ENCODE data around the gene SOX2.

Gene SOX2

DNA sequence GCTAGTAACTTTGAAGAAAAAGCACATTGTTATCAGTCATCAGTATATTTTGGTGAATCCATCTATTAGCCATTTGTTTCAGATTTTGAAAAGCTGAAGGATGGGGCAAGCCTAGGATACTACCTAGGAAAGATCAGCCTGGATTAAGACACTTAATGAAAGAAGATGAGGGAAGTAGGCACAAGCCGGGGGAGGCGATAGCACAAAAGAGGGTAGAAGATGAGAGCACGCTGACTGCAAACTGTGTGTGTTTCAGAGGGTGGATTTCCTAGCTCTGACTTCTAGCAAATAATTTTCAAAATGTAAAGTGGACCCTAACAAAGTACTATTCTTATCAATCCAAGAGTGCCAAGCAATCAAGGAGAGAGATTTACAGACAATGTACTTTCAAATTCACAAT lies 22.2 kb upstream of the SOX2 start:
- H3K4me1 ChIP-seq (ENCODE audit: low read length): no peaks in the 10 kb centered on the region
- no peak overlapping the region for H3K4me2 ChIP-seq (ENCODE audit: low read length)
- no peaks in the 10 kb centered on the region for H3K27me3 ChIP-seq (ENCODE audit: low read depth, low read length)
- H4K20me1 ChIP-seq (ENCODE audit: insufficient read depth, low read length): no peaks in the 10 kb centered on the region
- H2AFZ ChIP-seq (ENCODE audit: low read depth, low read length): no peak overlapping the region
- H3K36me3 ChIP-seq (replicated peaks; ENCODE audit: low read depth, low read length): no peaks in the 10 kb centered on the region
- H3K79me2 ChIP-seq (ENCODE audit: low read length): no peaks in the 10 kb centered on the region
- H3K9ac ChIP-seq (ENCODE audit: low read length): no peak overlapping the region
- no peak overlapping the region for H3K4me3 ChIP-seq (ENCODE audit: low read length)
- no peak overlapping the region for H3K27ac ChIP-seq (ENCODE audit: low read length)
- TF ChIP-seq, protein P1, sequence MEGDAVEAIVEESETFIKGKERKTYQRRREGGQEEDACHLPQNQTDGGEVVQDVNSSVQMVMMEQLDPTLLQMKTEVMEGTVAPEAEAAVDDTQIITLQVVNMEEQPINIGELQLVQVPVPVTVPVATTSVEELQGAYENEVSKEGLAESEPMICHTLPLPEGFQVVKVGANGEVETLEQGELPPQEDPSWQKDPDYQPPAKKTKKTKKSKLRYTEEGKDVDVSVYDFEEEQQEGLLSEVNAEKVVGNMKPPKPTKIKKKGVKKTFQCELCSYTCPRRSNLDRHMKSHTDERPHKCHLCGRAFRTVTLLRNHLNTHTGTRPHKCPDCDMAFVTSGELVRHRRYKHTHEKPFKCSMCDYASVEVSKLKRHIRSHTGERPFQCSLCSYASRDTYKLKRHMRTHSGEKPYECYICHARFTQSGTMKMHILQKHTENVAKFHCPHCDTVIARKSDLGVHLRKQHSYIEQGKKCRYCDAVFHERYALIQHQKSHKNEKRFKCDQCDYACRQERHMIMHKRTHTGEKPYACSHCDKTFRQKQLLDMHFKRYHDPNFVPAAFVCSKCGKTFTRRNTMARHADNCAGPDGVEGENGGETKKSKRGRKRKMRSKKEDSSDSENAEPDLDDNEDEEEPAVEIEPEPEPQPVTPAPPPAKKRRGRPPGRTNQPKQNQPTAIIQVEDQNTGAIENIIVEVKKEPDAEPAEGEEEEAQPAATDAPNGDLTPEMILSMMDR (IDR thresholded peaks at IDR 0.05; ENCODE audit: low read depth, low read length): no peak
- TF ChIP-seq EZH2phosphoT487 (IDR thresholded peaks at IDR 0.05; ENCODE audit: low read depth): no peak
- no peaks in the 10 kb centered on the region for H3K9me3 ChIP-seq (ENCODE audit: insufficient read depth, low read length)

DNA sequence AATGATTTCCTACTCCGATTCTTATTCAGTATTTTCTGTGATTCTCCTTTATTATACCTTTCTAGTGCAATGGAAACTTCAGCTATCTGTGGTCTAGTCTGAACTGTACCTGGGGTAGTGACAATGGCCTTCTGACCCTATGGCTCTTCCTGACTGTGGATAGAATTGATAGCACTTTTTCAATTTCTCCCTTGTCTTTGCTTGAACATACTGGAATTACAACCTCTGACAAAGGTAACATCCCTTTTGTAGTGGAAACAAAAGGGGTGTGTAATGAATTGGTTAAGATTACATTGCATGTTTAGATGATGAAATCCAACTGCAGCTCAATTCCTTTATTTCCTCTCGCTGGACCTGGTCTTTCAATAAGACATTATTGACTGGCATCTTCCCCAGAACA lies 21.0 kb upstream of the SOX2 start:
- no peak overlapping the region for H3K4me3 ChIP-seq (ENCODE audit: low read length)
- no peak overlapping the region for H3K9ac ChIP-seq (ENCODE audit: low read length)
- no peaks in the 10 kb centered on the region for H3K4me1 ChIP-seq (ENCODE audit: low read length)
- H2AFZ ChIP-seq (ENCODE audit: low read depth, low read length): no peak overlapping the region
- no peaks in the 10 kb centered on the region for H3K79me2 ChIP-seq (ENCODE audit: low read length)
- no peaks in the 10 kb centered on the region for H3K9me3 ChIP-seq (ENCODE audit: insufficient read depth, low read length)
- TF ChIP-seq EZH2phosphoT487 (IDR thresholded peaks at IDR 0.05; ENCODE audit: low read depth): no peak
- TF ChIP-seq, protein P1 (IDR thresholded peaks at IDR 0.05; ENCODE audit: low read depth, low read length): no peak
- H3K36me3 ChIP-seq (replicated peaks; ENCODE audit: low read depth, low read length): no peaks in the 10 kb centered on the region
- no peaks in the 10 kb centered on the region for H4K20me1 ChIP-seq (ENCODE audit: insufficient read depth, low read length)
- no peak overlapping the region for H3K27ac ChIP-seq (ENCODE audit: low read length)
- H3K27me3 ChIP-seq (ENCODE audit: low read depth, low read length): no peaks in the 10 kb centered on the region
- H3K4me2 ChIP-seq (ENCODE audit: low read length): no peak overlapping the region

DNA sequence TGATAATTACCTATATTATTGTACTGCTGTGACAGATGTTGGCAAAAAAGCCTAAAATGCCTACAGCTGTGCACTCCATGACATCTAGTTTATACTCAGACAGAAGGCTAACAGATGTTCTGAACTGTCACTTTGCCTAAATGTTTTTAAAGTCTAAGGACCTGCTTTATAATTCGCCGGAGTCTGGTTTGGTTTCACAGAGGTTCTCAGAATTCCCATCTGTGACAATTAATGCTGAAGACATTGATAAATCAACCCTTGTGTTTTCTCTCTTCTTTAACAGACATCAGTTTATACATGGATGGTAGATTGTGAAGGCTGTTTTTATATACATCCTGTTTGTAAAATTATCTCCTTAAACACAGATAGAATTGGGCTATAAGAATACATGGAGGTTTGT lies 19.8 kb upstream of the SOX2 start:
- no peaks in the 10 kb centered on the region for H3K9me3 ChIP-seq (ENCODE audit: insufficient read depth, low read length)
- no peak overlapping the region for H3K4me3 ChIP-seq (ENCODE audit: low read length)
- no peaks in the 10 kb centered on the region for H4K20me1 ChIP-seq (ENCODE audit: insufficient read depth, low read length)
- H3K27me3 ChIP-seq (ENCODE audit: low read depth, low read length): no peaks in the 10 kb centered on the region
- no peak overlapping the region for H3K27ac ChIP-seq (ENCODE audit: low read length)
- H3K4me1 ChIP-seq (ENCODE audit: low read length): no peaks in the 10 kb centered on the region
- TF ChIP-seq EZH2phosphoT487 (IDR thresholded peaks at IDR 0.05; ENCODE audit: low read depth): no peak
- TF ChIP-seq, protein P1 (IDR thresholded peaks at IDR 0.05; ENCODE audit: low read depth, low read length): no peak
- H2AFZ ChIP-seq (ENCODE audit: low read depth, low read length): no peak overlapping the region
- H3K9ac ChIP-seq (ENCODE audit: low read length): no peak overlapping the region
- H3K4me2 ChIP-seq (ENCODE audit: low read length): no peak overlapping the region
- no peaks in the 10 kb centered on the region for H3K36me3 ChIP-seq (replicated peaks; ENCODE audit: low read depth, low read length)
- H3K79me2 ChIP-seq (ENCODE audit: low read length): no peaks in the 10 kb centered on the region

DNA sequence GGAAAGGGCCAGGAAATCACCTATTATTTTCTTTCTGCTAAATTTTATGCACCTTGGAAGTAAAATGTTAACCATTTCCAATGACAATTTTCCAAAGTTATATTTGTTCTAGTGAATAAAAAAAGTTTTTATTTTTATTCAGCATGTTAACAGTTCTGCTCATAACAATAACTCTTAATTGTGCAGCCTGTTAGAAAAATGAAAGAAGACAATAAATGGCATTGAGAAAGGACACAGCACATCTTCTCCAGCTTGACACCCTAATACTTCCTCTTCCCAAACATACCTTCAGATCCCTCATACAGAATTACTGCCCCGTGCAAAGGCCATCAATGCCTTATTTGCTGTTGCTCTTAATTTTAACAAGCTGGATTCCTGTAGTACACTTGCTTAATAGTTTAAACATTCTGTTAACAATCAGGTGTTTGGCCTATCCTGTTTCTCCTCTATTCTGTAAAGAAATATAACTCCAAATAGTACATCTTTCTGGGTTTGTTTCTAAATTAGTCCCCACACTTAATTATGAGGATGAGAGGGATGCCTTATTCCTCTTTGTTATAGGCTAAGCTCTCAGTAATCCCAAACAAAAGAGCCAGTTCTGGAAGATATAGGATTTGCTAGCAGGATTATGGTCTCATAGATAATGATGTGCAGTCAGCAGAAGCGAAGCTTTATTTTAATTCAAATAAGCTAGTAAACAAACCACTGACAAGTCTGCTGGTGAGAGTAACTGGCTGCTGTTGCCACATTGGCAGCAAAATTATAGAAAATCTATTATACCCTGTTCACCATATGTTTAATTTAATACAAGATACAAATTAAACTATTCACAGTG lies 19.2 kb upstream of the SOX2 start:
- H2AFZ ChIP-seq (ENCODE audit: low read depth, low read length): no peak overlapping the region
- H3K79me2 ChIP-seq (ENCODE audit: low read length): no peaks in the 10 kb centered on the region
- no peaks in the 10 kb centered on the region; the same call in 1 of the 2 replicates for H3K27me3 ChIP-seq (ENCODE audit: low read depth, low read length)
- TF ChIP-seq, protein P1 (IDR thresholded peaks at IDR 0.05; ENCODE audit: low read depth, low read length): no peak
- no peak for TF ChIP-seq EZH2phosphoT487 (IDR thresholded peaks at IDR 0.05; ENCODE audit: low read depth)
- H3K36me3 ChIP-seq (replicated peaks; ENCODE audit: low read depth, low read length): no peaks in the 10 kb centered on the region
- no peak overlapping the region for H3K27ac ChIP-seq (ENCODE audit: low read length)
- no peak overlapping the region for H3K4me2 ChIP-seq (ENCODE audit: low read length)
- H4K20me1 ChIP-seq (ENCODE audit: insufficient read depth, low read length): no peaks in the 10 kb centered on the region
- no peaks in the 10 kb centered on the region for H3K4me1 ChIP-seq (ENCODE audit: low read length)
- H3K9ac ChIP-seq (ENCODE audit: low read length): no peak overlapping the region
- H3K4me3 ChIP-seq (ENCODE audit: low read length): no peak overlapping the region
- H3K9me3 ChIP-seq (ENCODE audit: insufficient read depth, low read length): no peaks in the 10 kb centered on the region

Measured in OCI-LY3 (cell line).